ENCODE results near the gene DNHD1.

The DNHD1 gene, protein sequence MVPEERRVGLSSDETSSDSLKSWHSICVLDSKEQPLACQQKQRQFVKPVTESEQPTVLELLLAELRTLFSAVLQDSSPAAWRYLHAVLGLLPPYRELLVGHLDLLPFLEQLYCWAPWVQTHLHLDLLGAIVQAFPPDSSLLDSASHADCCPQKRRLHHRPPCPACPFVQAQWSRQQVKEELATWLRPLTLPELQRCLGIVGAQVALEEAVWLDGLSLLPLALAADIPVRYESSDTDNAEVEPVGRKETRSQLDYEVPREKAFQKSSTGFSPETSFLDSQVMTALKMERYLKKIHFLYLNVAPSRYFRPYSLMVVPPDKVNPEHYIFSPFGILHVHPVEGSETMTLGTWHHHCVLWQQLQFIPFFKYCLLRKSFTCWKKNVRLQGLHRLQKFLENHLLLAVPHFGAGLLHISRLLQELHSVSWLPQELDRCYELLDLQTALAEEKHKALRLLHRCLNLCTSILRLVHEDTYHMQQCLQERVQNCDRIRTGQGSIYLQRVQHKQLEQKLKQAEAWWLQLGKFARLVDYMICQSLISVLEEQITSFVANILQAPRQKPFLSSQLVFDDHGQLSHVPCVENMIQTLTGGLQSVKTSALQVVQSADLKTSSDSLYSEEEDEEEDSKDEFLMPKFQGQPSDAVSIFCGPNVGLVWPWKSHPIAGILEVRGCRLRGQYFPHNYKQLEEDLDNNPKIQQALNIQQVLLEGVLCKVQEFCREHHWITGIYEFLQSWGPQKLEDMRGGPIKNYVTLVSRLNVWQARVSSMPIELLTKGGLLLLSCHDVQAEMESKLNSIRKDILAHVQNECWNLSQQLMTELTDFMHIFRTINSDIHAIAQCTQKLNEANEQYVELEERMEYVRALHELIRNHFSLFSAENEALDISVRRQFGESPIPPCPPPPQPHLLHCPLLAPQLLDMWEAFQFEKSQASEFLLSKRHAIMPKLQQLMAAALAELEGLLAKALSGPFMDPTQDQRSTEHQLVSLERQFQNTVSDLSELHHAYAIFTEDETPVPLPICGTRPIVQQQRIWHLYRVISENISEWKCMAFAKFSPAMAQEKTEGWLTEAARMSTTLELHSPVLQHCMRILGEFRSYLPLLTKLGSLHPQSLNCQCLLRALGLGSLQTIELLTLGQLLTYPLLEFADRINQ (N-terminal part only)

DNA sequence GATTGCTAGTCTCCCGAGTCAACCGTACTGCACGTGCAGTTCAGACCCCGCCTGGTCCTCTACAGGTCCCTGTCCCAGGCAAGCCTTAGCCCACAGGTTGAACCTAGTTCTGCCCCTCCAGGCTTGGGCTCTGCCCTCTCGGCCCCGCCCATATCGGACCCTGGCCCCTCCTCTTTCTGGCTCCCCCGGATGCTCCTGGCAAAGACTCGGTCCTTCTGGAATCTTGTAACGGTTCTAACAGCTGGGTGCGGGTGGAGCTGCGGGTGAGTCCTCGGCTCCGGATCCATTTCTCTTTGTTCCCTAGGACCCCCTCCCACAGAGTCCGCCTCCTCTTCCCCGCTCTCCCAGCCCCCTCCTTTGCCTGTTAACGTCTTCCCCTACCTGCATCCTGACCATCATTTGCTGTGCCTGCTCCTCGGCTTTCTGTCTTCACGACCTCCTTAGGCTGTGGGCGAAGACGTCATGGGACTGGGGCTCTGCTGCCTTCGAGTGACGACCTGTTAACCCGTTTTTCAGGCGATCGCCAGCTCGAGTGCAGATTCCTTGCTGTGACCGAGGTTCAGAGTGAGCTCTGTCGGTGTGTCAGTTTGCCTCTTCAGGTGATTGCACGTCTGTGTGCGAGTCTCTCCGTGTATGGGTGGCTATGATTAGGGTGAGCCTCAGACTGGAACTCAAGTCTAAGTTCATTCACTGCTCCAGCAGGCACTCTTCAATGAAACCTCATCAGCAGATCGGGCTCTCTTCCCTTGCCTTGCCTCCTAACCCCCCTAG lies at the start of gene DNHD1:
Gene DNHD1, plus strand, starts transcription at position 212 of the 771 bp plus-strand sequence. CDS start 936 bp downstream, outside the sequence.
- DNase-seq (ENCODE audit: low read depth): no peak

DNA sequence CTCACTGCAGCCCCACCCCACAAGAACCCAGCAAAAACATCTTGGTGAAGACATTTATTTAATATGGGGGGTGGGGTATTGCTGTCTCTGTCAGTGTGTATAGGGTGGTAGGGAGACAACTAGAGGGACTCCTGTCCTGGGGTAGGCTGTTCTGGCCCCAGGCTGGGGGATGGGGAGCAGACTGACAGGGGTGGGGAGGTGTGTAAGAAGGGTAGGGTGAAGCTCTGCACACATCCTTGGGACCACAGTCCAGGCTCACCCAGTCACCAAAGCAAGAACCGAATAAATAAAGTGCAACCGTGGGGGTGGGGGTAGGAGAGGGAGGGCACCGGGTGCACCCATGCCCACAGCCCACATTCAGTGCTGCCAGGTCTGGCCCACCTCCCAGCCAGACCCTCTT lies 48.5 kb upstream of the DNHD1 start:
- DNase-seq (ENCODE audit: low read depth): no peak

DNA sequence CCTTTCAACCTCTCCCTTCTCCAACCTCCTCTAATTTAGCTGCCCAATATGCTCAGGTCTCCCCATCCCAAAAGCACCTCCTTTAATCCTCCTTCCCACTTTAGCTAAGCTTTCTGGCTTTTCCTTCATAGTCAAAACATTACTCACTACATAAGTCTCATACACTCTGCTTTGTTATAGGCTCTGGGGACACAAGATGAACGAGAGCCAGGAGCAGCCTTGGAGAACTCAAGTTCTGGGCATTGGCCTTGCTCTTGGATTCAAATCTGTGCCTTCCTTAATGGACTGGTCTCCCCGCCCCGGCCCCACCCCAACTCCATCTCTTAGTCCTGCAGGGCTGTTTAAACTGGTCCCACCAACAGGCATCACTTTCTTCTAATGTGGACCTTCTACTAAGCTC lies 44.9 kb upstream of the DNHD1 start:
- no peak for DNase-seq (ENCODE audit: low read depth)

DNA sequence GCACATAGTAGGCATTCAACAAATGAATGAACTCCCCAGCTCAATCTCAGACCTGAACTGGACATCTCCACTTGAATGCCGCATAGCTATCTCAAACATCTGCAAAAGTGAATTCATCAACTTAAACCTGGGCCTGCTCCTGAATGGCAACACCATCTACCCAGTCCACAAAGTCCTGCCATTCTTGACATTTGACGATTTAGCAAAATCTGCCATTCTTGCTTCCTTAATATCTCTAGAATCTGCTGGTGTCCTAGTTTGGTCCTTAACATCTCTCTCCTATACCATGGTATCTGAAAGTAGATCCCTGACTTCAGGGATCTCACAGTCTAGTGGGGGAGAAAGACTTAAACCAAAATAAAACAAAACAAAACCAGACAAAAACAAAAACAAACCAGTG lies 43.9 kb upstream of the DNHD1 start:
- no peak for DNase-seq (ENCODE audit: low read depth)

DNA sequence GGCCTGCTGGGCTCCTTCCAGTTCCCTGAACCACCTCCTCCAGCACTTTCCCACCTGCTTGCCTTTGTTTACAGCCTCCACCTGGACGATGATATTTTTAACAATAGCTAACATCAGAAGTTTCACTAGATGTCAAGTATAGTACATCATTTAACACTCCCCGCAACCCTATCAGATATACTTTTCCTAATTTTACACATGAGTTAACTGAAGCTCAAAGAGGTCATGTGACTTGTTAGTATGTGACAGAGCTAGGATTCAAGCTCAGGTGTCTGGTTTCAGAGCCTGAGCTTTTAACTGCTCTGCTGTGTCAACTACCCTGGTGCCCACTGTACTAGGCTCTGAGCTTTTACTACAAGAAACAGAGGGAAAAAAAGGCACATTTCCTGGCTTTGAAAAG lies 42.0 kb upstream of the DNHD1 start:
- no peak for DNase-seq (ENCODE audit: low read depth)

DNA sequence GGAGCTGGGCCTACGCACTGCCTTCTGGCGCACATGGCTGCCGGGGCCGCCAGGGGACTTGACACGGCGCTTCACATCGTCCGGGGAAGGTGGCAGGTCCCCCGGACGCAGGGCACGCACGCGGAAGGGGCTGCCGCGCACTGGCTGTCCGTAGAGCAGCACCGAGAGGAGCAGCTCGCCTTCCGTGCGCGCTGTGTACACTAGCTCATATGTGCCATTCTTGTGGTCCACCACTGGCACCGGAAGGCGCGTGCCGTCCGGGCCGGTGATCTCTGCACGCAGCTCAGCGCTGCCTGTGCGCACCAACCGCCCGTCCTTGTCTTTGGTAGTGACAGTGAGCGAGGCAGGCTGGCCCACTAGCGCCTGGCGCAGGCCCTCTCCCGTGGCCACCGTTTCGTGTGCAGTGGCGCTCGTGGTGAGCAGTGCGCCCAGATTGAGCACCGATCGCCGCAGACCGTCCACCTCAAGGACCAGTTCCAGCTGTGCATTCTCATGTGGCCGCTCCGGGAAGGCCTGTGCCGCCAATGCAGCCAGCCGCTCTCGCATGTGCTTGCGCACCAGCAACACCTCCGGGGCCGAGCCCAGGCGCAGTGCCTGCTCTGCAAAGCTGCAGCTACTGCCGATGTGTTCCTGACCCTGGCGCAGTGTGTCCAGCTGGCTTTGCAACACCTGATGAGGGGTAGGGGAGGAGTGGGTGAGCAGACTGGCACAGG lies 40.6 kb upstream of the DNHD1 start:
- DNase-seq (ENCODE audit: low read depth): no peak

DNA sequence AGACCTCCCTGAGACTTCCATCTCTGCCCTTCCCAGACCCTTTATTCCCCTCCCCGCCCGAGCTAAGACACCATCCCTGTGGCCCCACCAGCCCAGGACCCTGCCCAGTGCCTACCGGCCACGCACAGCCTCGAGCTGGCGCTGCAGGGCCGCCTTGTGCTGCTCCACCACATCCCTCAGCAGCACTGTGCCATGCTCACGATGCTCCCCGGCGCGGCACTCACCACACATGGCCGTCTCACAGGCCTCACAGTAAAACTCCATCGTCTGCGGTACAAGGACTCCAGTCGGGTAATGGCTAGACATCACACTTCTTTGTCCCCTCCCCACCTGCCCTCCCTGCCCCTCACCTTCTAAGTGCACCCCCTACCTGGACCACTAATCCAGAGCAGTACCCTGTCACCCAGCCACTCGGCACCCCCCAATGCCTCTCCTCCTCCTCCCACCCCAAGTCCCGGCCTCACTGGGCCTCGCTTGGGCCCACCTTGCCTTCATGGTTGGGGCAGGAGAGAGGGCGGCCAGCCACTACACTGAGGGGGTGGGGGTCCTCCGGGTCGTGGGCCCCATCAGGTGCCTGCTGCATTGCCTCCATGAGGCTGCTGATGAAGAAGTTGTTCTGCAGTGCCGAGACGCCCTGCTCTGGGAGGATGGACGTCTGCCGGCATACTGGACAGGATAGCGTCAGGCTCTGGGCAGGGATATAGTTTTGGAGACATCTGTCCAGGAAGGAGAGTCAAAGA lies 39.3 kb upstream of the DNHD1 start:
- DNase-seq (ENCODE audit: low read depth): no peak

DNA sequence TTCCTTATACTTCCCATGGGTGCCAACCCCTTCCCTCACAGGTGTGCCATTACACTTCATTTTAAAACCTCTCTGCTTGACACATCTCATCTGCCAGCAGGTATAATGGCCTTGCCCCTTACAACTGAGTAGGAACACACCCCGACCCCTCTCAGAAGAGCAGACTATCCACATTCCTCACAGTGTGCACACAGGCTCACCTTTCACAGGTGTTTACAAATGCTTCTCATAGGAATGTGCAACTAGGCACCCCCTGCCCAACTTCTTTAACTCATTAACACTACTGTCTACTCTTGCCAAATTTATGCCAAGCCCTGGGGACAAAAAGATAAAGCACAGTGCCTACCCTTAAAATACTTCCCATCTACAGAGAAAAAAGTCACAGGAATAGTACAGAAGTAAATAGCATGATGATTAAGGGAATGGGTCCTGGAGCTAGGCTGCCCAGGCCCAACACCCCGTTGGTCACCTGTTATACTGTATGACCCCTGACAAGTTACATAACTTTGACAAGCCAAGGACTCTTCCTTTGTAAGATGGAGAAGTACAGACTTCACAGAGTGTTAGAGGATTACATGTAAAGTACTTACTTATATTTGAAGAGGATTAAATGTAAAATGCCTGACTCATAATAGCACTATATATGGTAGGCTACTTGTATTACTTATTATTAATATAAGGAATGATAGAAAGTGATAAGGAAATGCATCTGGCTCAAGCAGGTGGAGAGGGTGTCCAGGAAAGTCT lies 38.6 kb upstream of the DNHD1 start:
- DNase-seq (ENCODE audit: low read depth): no peak

DNA sequence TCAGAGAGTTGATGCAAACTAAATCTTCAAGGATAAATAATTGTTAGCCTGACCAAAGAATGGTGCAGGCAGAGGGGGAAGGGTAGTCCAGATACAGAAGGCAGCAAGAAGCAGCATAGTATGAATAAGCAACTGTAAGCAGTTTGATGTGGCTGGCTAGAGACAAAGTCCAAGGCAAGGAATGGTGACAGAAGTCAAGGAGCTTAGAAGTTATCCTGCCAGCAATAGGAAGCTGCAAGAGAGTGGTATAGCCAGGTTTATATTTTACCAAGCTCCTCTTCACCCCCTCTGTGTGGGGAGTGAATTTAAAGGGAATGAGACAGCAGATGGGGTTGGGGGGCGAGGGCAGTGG lies 38.0 kb upstream of the DNHD1 start:
- DNase-seq (ENCODE audit: low read depth): no peak

DNA sequence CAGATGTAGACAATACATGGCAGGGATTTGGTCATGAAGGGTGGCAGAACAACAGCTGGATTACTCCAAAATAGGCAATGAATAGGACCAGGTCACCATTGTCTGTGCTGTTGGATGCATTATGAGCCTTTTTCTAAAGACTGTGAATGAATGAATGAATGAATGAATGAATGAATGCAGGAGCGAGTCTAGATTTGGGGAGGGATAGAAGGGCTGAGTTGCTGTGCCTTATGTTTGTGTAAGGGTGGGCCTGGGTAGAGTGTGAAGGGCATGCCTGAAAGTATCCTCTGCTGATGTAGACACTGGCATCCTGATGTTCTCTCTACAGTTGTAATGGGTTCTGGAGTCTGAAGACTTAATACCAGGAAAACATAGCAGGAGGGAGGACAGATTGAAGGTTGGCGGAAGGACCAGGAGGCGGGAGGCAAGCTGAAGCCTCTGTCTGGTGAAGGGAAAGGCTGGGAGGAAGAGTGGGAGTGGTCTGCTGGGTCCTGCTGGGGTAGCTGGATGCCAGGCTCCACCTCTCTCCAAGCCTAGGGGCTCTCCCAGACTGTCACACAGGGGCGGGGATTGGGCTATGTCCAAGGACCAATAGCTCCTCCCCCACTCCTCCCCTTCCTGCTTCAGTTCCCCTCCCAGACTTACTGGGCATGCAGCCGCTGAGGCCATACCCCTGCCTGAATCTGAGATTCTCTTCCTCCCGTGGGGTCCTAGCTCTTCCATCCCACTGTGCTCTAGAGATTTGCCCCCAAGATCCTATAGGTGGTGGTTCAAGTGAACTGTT lies 28.2 kb upstream of the DNHD1 start:
- DNase-seq (ENCODE audit: low read depth): no peak

DNA sequence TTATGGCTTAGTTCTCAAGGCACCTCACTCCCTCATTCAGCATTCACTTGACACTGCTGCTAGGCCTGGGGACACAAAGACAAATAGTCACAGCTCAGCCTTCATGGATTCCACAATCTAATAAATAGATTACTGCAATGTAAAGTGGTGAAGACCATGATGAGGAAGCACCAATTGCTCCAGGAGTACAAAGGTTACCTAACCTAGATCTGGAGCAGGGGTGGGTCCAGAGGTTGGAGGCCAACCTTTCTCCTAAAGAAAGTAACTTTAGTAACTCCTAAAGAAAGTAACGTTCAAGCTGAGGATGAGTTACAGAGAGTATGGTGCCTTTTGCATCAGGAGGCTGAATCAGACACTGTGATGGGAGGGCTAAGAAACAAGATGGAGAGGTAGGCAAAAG lies 27.5 kb upstream of the DNHD1 start:
- DNase-seq (ENCODE audit: low read depth): no peak

DNA sequence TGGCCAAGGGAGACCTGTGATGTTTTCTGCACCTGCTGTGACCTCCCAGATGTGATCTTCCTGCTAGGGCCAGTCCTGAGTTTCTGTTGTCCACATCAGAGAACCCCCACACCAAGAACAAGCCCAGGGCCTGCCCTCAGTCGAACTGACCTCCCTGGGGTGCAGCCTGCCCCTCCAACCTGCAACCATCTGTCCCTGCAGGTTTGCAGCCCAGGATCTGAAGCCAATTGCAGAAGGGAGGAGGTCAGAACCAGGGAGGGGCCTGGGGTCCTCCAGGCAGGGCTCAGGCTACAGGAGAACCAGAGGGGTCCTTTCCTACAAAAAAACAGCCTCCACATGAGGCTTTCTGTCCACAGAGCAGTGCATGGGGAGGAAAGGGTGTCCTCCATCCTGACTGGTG lies 24.1 kb upstream of the DNHD1 start:
- DNase-seq (ENCODE audit: low read depth): no peak

DNA sequence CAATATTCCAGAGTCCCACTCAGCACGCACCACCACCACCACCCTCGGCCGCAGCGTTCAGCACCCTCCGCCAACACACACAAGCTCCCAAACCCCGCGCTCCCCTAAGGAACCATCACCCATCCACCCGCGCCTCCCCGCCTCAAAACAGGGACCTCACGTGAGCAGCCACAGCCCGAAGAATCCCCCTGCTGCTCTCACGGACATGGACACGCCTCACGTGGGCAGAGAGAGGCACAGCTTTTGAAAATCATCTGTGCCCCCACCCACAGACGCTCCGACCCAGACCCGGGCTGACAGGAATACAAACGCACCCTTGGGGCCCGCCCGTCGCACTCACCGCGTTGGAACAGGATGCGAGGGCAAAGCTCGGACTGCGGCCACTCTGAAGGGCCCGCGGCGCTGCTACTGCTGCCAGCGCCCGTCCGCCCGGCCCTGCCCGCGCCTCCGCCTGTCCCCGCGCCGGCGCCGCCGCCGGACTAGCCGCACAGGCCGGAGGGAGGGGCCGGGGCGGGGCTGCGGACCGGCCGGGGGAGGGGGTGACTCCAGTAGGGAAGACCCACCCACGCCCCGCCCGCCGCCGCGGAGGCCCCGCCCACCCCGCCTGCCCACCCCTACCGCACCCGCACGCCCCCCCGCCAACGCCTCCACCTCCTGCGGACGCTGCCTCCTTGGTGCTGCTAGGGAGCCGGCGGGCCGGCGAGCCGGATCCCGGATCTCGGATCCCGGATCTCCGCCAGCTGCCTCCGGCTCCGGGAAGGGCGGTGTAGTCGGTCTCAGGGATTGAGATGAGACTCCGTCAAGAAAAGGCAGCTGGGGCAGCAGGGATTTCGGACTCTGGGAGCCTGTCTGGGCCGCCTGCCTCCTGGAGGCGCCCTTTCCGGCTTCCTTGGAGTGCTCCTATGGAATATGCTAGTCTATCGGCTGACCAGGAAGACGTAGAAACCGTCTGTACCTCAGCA lies 23.3 kb upstream of the DNHD1 start, which contains the start of gene TRIM3:
Gene TRIM3, minus strand, starts transcription at position 491 of the 962 bp plus-strand sequence. CDS start 8,246 bp downstream, outside the sequence.
- peak; percentile 51 for DNase-seq (ENCODE audit: low read depth)

DNA sequence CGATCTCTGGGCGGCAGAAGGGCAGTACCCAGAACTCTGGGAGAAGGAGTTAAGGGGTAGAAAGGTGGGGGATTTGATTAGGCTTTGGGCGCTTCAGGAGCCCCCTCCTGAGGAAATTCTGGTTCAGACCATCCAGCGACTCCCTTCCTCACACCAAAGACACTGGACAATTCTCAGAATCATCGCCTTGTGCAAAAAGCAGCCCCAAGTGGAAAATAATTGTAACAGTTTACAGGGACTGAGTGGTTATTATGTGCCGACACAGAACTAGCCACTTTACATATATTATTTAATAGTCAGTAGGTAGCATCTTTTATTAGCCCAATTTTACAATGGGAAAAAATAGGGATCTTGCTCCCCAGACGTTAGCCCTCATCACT lies 22.7 kb upstream of the DNHD1 start:
- no peak for DNase-seq (ENCODE audit: low read depth)

DNA sequence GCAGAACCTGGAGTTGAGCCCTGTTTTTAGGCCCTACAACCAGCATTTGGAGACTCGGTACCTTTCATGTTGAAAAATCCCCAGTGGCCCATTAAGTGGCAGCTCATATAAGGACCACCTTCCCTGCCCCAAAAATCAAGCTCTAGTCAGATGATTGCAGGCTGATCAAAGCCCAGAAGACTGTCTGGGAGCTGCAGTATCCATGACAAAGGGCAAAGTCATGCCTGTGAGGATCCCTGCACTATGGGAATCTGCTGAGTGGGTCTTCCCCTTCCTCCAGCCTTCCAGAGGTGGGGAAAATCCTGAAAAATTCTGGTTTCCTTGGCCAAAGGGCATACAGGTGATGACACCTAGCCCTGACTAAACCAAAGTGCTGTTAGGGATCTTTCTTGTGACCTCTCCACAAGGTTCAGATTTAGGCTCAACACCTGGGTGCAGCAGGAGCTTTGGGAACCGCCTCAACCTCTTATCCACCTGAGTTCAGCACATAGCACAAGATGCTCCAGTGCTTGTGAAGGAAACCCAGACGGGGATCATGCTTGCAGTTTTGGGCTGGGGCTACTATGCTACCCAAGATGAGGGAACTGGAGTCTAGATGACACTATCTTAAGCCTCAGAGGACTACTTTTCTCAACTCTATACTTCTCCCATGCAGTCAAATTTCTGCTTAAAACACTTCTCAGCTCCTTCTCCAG lies 22.1 kb upstream of the DNHD1 start:
- no peak for DNase-seq (ENCODE audit: low read depth)

DNA sequence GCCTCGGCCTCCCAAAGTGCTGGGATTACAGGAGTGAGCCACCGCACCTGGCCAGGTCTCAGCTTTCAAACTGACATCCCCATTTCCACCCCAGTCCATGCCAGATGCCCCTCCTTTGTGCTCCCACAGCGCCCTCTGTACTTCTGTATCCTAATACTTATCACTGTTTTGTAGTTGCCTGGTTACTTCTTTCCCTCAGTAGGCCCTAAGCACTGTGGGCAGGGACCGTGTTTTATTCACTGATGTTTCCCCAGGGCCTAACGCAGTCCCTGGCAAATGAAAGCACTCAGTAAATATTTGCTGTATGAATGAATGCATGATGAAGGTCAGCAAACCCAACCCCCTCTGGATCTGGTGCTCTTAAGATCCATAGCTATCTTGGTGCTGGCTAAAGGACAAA lies 21.1 kb upstream of the DNHD1 start:
- DNase-seq (ENCODE audit: low read depth): no peak

DNA sequence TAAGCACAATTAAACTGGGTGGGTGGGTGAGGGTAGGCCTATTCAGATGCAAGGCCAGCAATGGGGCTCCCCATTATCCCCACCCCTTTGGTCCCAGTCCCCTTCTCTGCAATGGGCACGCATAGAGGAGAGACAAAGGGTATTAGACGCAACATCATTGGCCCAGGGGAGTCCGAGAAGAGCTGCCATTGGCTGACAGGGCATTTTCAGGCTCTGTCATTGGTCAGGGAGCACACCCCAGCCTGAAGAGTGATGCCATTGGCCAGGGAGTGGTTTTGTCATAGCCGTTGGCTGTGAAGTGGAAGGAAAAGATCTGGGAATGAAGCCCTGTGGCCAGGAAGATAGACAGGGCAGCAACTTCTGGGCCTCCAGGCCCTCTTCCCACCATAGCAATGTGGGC lies 20.5 kb upstream of the DNHD1 start:
- DNase-seq (ENCODE audit: low read depth): no peak
